GM06990 (cell line): ENCODE measurements around the gene MTMR2.

Experiments
- DNase-seq: peaks from one replicate; pipeline ENCODE4 v3.0.0-alpha.2; 2011; ENCODE audit not compliant: insufficient read length; ENCODE audit errors: extremely low read depth
- H3K27me3 ChIP-seq: replicated peaks from 2 replicates; pipeline ENCODE4 v1.6.0; 2011; ENCODE audit warnings: low read length; ENCODE audit not compliant: control insufficient read depth, insufficient read depth
- H3K36me3 ChIP-seq: 2 replicates; pipeline ENCODE4 v1.5.1; 2011; ENCODE audit warnings: low read length; ENCODE audit not compliant: control insufficient read depth, insufficient read depth
- H3K4me3 ChIP-seq: replicated peaks from 2 replicates; pipeline ENCODE4 v1.5.1; 2011; ENCODE audit warnings: low read depth, mild to moderate bottlenecking, control low read depth, low read length
- CTCF ChIP-seq: IDR thresholded peaks from 2 replicates; pipeline ENCODE4 v1.5.1; 2011; ENCODE audit warnings: low read length, control low read depth, mild to moderate bottlenecking, inconsistent platforms; ENCODE audit not compliant: insufficient read depth, poor library complexity, severe bottlenecking

Gene MTMR2

GRCh38 chr11:95912902-95913560 lies 10.9 kb downstream of the MTMR2 start:
- TF ChIP-seq CTCF: no peak
- Histone ChIP-seq H3K27me3 (no peaks in the 10 kb centered on the region), H3K36me3 (no peaks in the 10 kb centered on the region), H3K4me3 (no peak overlapping the region)
- no peak for DNase-seq

GRCh38 chr11:95911369-95911759 lies 12.5 kb downstream of the MTMR2 start:
- H3K27me3 ChIP-seq: no peaks in the 10 kb centered on the region
- TF ChIP-seq CTCF: no peak
- no peaks in the 10 kb centered on the region for H3K36me3 ChIP-seq
- H3K4me3 ChIP-seq: no peak overlapping the region
- DNase-seq: no peak

GRCh38 chr11:95910638-95911368 lies 13.1 kb downstream of the MTMR2 start:
- no peak overlapping the region for H3K4me3 ChIP-seq
- no peak for TF ChIP-seq CTCF
- no peaks in the 10 kb centered on the region for H3K27me3 ChIP-seq
- no peaks in the 10 kb centered on the region for H3K36me3 ChIP-seq
- DNase-seq: no peak

- Histone ChIP-seq H3K4me3 (no peak overlapping the region), H3K27me3 (no peaks in the 10 kb centered on the region), H3K36me3 (no peaks in the 10 kb centered on the region)
- DNase-seq: no peak
- TF ChIP-seq CTCF: no peak
Measured at GRCh38 chr11:95908826-95909225, 15.1 kb downstream of the MTMR2 start.

- no peak for TF ChIP-seq CTCF
Measured at GRCh38 chr11:95907476-95907875, 16.4 kb downstream of the MTMR2 start.

More at GRCh38 chr11:95907476-95907875, 16.4 kb downstream of the MTMR2 start:
- H3K4me3 ChIP-seq: no peak overlapping the region
- H3K36me3 ChIP-seq: no peaks in the 10 kb centered on the region
- no peaks in the 10 kb centered on the region for H3K27me3 ChIP-seq
- DNase-seq: no peak
